ENCODE data around the gene MTAP. TPM values are rescaled to one million over a fixed set of nuclear protein-coding genes. Genes with fewer than 3 reads are reported as not detected.

MTAP gene
- total RNA-seq, 1 donor from 2014 or later = 73.4 TPM

DNA sequence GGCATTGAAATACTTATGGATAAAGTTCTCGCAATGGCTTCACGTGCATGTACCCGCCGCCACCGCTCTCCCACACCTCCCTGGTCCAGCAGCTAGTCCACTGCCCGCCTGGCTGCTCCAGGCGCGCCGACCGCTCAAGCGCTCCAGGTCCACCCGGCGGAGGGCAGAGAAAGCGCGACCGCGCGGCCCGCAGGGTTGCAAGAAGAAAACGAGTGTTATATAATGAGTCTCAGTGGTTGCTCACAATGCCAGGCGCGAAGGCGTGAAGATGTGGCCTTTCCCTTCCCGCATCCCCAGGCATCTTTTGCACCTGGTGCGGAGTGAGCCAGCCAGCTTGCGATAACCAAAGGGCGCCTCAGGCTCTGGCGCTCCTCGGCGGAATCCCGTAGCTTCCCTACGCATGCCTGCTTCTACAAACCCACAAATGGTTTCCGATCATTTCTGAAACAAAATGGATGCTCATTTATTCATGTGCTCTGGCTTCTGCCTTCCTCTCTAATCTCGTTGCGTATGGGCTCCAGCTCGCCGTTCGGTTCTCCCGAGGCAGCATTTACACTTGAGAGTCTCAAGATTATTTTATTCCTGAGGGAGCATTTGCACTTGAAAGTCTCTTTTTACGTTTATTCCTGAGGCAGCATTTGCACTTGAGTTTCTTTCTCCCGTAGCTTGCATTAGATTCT is 166.0 kb downstream of the MTAP start:
- peak overlapping the region; percentile 22 for H3K27ac Mint-ChIP-seq
- peak overlapping the region; percentile 73 for H3K4me3 Mint-ChIP-seq
- H3K27me3 Mint-ChIP-seq = peaks cover 99% of the 10 kb centered on the region
- no peak for DNase-seq (ENCODE audit: extremely low spot score, unreplicated experiment)
- H3K9me3 Mint-ChIP-seq = peaks cover 2% of the 10 kb centered on the region
- TF ChIP-seq, protein P1, sequence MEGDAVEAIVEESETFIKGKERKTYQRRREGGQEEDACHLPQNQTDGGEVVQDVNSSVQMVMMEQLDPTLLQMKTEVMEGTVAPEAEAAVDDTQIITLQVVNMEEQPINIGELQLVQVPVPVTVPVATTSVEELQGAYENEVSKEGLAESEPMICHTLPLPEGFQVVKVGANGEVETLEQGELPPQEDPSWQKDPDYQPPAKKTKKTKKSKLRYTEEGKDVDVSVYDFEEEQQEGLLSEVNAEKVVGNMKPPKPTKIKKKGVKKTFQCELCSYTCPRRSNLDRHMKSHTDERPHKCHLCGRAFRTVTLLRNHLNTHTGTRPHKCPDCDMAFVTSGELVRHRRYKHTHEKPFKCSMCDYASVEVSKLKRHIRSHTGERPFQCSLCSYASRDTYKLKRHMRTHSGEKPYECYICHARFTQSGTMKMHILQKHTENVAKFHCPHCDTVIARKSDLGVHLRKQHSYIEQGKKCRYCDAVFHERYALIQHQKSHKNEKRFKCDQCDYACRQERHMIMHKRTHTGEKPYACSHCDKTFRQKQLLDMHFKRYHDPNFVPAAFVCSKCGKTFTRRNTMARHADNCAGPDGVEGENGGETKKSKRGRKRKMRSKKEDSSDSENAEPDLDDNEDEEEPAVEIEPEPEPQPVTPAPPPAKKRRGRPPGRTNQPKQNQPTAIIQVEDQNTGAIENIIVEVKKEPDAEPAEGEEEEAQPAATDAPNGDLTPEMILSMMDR (conservative IDR thresholded peaks at IDR 0.05) = no peak
- peaks cover 3% of the 10 kb centered on the region for H3K36me3 Mint-ChIP-seq
- H3K4me1 Mint-ChIP-seq (ENCODE audit: unreplicated experiment) = peaks cover 10% of the 10 kb centered on the region

DNA sequence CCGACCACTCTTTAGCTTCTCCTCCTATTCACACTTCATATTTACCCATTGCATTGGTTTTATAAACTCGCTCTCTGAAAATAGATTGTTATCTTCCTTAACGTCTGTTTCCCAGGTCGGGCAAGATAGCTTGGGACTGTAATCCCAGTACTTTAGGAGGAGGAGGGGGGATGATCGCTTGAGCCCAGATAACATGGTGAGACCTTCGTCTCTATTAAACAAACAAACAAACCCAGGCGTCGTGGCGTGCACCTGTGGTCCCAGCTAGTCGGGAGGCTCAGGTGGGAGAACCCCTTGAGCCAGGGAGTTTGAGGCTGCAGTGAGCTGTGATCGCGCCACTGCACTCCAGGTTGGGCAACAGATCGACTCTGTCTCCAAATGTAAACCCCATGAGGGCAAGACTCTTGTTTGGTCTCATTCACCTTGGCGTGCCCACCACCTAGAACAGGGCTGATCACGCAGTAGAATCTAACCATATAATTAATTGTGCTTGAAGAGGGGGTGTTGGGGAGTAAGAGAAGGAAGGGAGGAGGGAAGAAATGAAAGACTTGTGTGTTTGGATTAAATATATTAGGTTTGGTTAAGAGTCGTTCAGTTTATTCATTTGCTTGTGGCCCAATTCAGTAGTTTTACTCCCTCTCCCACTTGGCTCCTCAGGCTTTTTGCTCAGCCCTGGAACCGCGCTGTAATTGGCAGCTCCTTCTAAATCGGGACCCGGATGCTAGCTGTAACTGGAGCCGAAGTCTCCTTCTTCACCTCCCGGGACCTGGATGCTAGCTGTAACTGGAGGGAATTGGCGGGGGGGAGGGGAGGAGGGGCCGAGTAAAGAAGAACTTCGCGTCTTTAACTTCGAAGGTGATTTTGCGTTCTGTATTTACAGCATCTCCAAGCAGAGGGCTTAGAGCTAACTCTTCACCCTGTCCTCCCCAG is 166.8 kb downstream of the MTAP start:
- H3K4me3 Mint-ChIP-seq = peak overlapping the region; percentile 73
- TF ChIP-seq, protein P1 (conservative IDR thresholded peaks at IDR 0.05) = no peak
- no peaks in the 10 kb centered on the region for H3K9me3 Mint-ChIP-seq
- no peak for DNase-seq (ENCODE audit: extremely low spot score, unreplicated experiment)
- peaks cover 99% of the 10 kb centered on the region for H3K27me3 Mint-ChIP-seq
- H3K4me1 Mint-ChIP-seq (ENCODE audit: unreplicated experiment) = peaks cover 12% of the 10 kb centered on the region
- H3K27ac Mint-ChIP-seq = peak overlapping the region; percentile 22
- H3K36me3 Mint-ChIP-seq = peaks cover 3% of the 10 kb centered on the region

DNA sequence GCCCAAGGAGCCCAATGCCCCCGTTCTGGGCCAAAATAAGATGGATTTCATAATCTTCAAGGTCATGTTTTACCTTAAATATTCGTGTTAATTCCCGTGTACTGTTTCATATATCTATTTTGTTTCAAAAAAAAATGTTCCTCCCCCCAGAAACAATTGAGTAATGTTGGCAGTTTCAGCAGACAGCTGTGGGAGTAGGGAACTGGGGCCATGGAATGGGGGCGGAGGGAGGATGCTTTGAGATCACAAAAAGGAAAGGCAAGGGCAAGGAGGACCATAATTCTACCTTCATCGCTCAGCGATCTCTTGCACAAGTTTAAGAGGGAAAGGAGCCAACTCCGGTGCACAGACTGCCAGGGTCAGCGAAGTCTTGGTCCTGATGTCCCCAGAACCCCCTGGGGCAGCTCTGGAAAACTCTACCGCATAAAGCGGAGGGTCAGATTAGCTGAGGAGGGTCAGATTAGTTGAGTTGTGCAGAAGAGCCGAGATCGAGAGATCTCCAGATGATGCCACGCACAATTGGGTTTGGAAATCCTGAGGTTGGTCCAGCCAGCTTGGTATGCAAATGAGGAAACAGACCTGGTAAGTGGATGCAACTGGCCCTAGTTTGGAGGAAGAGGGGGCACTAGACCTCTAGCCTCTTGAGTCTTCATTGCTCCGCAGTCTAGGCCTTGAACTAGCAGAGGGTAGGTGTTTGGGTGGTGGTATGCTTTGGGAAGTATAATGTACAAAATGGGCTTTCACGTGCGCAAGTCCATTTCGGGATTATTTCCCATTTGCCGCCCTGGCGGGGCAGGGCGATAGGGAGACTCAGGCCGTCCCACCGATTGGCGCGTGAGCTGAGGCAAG is 167.7 kb downstream of the MTAP start:
- DNase-seq (ENCODE audit: extremely low spot score, unreplicated experiment) = no peak
- Mint-ChIP-seq H3K36me3 (peaks cover 3% of the 10 kb centered on the region), H3K9me3 (no peaks in the 10 kb centered on the region), H3K4me3 (peak overlapping the region; percentile 35), H3K27ac (no peak overlapping the region), H3K4me1 (ENCODE audit: unreplicated experiment) (peaks cover 15% of the 10 kb centered on the region), H3K27me3 (peaks cover 99% of the 10 kb centered on the region)
- TF ChIP-seq, protein P1 (conservative IDR thresholded peaks at IDR 0.05) = no peak

- Mint-ChIP-seq H3K27me3 (peaks cover 99% of the 10 kb centered on the region), H3K4me1 (ENCODE audit: unreplicated experiment) (peaks cover 15% of the 10 kb centered on the region), H3K4me3 (peak overlapping the region; percentile 60), H3K9me3 (no peaks in the 10 kb centered on the region), H3K36me3 (peaks cover 3% of the 10 kb centered on the region), H3K27ac (peak overlapping the region; percentile 8)
- TF ChIP-seq, protein P1 (conservative IDR thresholded peaks at IDR 0.05) = no peak
- DNase-seq (ENCODE audit: extremely low spot score, unreplicated experiment) = no peak
Measured at GRCh38 chr9:21970800-21971640, 168.6 kb downstream of the MTAP start.

All from type B pancreatic cell (in vitro differentiated cells).